Measurements from ENCODE around the gene AGAP1. TPM values are rescaled to one million over a fixed set of nuclear protein-coding genes. Genes with fewer than 3 reads are reported as not detected.

The AGAP1 gene
- total RNA-seq, 2 experiments from 2014 or later, result 2.4 to 4.5 TPM

DNA sequence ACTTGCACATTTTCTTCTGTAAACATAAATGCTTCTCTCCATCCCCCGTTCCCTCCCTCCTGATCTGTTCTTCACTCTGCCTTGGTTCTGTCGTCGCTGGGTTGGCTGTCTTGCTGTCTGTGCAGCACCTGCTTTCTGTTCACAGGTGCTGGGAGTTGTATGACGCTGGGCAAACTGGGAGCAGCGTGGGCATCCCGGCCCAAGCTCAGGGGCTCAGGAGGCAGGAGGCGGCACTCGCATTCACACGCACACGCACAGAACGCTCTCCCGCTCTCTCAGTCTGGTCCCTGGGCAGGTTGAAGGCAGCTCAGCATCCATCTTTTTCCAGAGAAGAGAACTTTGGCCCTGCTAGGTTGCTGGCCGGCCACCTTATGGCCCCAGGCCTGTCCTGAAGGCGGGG is 618.6 kb downstream of the AGAP1 start:
- POLR2A ChIA-PET, result no interaction called here
- no peak overlapping the region for H3K4me3 Mint-ChIP-seq
- no peaks in the 10 kb centered on the region for H3K36me3 Mint-ChIP-seq
- H3K27me3 Mint-ChIP-seq, result peaks cover 10% of the 10 kb centered on the region
- no peaks in the 10 kb centered on the region for H3K4me1 Mint-ChIP-seq
- DNase-seq (no peak), ATAC-seq (ENCODE audit: low read depth) (no peak)
- H3K27ac Mint-ChIP-seq, result no peak overlapping the region
- H3K9me3 Mint-ChIP-seq, result no peaks in the 10 kb centered on the region

DNA sequence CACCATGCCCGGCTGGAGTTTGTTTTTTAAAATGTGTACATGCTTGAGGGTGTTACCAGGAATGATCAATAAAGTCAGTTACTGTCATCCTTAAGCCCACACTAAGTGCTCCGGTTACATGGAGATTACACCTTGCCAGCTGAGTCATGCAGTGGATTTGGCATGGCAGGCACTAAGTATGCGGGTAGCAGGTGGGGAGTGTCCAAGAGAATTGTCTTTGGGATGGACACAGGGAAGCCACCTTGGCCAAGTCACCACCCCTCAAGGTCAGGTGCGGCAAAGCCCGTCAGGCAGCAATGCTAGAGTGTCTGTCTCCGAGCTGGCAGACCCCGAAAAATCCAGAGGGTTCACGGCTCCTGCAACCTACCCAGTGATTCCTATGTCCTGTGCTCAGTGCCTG is 619.6 kb downstream of the AGAP1 start:
- POLR2A ChIA-PET, result no interaction called here
- no peaks in the 10 kb centered on the region for H3K36me3 Mint-ChIP-seq
- ATAC-seq (ENCODE audit: low read depth) (no peak), DNase-seq (no peak)
- H3K4me1 Mint-ChIP-seq, result no peaks in the 10 kb centered on the region
- H3K27ac Mint-ChIP-seq, result no peak overlapping the region
- no peaks in the 10 kb centered on the region for H3K9me3 Mint-ChIP-seq
- H3K27me3 Mint-ChIP-seq, result peaks cover 7% of the 10 kb centered on the region
- no peak overlapping the region for H3K4me3 Mint-ChIP-seq

DNA sequence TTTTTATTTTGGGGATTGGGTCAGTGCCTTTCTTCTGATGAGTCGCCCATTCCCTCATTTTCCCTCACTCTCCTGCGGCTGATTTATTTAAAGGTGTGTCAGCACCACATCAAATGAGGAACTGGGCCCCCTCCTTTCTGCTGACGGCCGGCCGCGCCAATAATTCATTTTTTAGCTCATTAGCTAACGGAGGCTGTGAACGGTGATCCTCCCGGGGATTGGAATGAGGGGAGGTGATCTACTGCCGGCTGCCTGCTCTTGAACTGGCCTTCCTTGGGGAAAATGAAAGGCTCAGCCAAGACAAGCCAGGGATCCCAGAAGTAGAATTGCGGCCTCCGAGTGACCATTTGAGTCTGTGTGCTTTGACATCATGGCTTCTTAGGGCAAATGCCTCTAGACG is 620.1 kb downstream of the AGAP1 start:
- POLR2A ChIA-PET, result no interaction called here
- H3K9me3 Mint-ChIP-seq, result no peaks in the 10 kb centered on the region

DNA sequence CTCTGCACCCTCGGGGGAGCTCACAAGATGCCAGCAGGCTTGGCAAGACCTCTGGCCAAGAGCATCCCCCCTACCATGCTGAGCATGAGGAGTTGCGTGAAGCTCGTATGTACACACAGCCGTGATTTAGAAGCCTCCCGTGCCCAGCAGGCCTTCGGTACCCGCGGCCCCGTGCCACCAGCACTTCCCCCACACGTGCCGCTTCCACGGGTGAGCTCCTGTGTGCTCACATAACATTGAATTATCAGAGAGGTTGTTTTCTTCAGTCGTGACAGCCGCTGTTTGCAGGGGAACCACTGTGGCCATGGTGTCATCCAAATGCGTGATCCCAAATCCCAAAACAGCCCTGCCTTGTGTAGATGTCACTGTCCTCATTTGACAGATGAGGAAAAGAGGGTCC is 621.1 kb downstream of the AGAP1 start:
- H3K27ac Mint-ChIP-seq, result no peak overlapping the region
- H3K4me3 Mint-ChIP-seq, result no peak overlapping the region
- H3K27me3 Mint-ChIP-seq, result peaks cover 9% of the 10 kb centered on the region
- H3K4me1 Mint-ChIP-seq, result no peaks in the 10 kb centered on the region
- POLR2A ChIA-PET, result no interaction called here
- no peaks in the 10 kb centered on the region for H3K36me3 Mint-ChIP-seq
- no peaks in the 10 kb centered on the region for H3K9me3 Mint-ChIP-seq
- no peak for DNase-seq
- ATAC-seq (ENCODE audit: low read depth), result no peak

More for the DNA sequence above, 620.1 kb downstream of the AGAP1 start:
- ATAC-seq (ENCODE audit: low read depth), result no peak
- Mint-ChIP-seq H3K36me3 (no peaks in the 10 kb centered on the region), H3K4me3 (no peak overlapping the region), H3K27ac (no peak overlapping the region), H3K27me3 (peaks cover 7% of the 10 kb centered on the region), H3K4me1 (no peaks in the 10 kb centered on the region)
- DNase-seq, result no peak

DNA sequence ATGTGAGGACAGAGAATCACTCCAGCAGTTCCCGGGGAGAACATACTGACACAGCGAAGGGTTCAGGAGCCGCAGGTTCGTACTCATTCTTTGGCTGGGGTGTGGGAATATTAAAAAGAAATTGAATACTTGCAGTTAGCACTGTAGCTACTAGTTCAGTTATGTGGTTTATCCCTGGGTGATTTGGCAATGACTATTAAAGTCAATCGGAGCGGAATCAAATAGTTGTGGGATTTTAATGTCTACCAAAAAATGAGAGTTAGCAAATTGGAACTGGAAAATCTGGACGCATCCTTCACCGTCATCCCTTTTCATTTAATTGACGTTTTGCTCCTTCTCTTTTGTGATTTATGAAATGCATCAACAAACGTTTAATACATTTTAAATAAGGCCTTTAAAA is 623.6 kb downstream of the AGAP1 start:
- Mint-ChIP-seq H3K9me3 (no peaks in the 10 kb centered on the region), H3K27me3 (peaks cover 9% of the 10 kb centered on the region), H3K4me3 (no peak overlapping the region), H3K4me1 (no peaks in the 10 kb centered on the region), H3K27ac (no peak overlapping the region), H3K36me3 (no peaks in the 10 kb centered on the region)
- POLR2A ChIA-PET, result no interaction called here
- ATAC-seq (ENCODE audit: low read depth) (no peak), DNase-seq (no peak)

DNA sequence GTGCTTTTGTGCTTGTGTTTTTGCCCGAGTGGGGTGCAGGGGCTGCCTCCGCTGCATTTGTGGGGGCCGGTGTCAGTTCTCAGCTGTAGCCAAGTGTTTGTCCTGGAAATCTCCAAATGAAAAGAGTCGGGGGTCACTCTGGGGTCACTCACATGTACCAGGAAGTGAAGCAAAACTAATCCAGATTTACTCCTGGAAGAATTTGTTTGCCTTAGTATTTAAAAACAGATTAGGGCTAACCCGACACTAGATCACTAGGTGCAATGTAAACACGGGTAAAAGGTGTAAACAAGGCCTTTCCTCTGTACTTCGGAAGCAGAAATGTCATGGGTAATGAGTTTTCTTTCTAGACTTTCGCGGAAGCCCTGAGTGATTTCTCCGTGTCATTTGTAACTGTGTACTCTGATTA is 624.0 kb downstream of the AGAP1 start:
- no peak for ATAC-seq (ENCODE audit: low read depth)
- DNase-seq, result no peak
- peaks cover 9% of the 10 kb centered on the region for H3K27me3 Mint-ChIP-seq
- no peaks in the 10 kb centered on the region for H3K36me3 Mint-ChIP-seq
- POLR2A ChIA-PET, result no interaction called here
- H3K4me1 Mint-ChIP-seq, result no peaks in the 10 kb centered on the region
- no peaks in the 10 kb centered on the region for H3K9me3 Mint-ChIP-seq
- no peak overlapping the region for H3K27ac Mint-ChIP-seq
- no peak overlapping the region for H3K4me3 Mint-ChIP-seq

DNA sequence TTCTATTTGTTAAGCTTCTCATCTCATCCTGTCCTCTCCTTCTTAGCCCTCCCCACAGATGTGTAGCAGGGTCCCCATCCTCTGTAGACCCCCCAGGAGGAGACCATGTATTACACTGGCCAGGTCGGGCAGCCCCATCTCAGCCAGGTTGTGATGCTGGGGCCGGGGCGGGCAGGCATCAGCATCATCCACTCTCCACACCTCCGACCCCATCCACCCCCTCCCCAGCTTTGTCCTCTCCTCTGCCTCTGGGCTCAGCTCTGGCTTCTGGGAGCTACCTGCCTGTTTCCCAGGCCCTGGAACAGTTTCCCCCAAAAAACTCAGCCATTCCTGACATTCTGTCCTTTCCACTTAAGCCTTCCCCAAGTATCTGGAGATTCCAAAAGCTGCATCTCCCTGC is 625.2 kb downstream of the AGAP1 start:
- H3K27me3 Mint-ChIP-seq, result peaks cover 9% of the 10 kb centered on the region
- ATAC-seq (ENCODE audit: low read depth) (no peak), DNase-seq (no peak)
- no peaks in the 10 kb centered on the region for H3K9me3 Mint-ChIP-seq
- no peak overlapping the region for H3K27ac Mint-ChIP-seq
- no peak overlapping the region for H3K4me3 Mint-ChIP-seq
- no peaks in the 10 kb centered on the region for H3K4me1 Mint-ChIP-seq
- H3K36me3 Mint-ChIP-seq, result no peaks in the 10 kb centered on the region
- POLR2A ChIA-PET, result no interaction called here

DNA sequence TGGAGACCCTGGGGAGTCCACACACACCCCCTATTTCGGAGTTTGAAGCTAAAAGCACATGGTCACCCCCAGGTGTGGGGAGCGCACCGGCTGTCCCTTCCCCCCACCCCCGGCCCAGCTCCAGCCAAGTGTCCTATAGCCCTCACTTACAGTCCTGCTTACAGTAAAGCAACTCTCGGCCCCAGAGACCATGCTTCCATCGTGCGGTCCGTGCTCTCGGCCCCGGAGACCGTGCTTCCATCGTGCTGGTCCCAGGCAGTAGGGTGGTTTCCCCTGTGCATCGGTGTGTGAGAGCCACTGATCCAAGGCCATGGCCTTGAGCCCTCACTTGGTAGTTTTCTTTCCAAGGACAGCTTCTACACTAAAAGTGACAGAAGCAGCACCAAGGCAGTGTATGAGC is 625.6 kb downstream of the AGAP1 start:
- no peaks in the 10 kb centered on the region for H3K9me3 Mint-ChIP-seq
- H3K4me3 Mint-ChIP-seq, result no peak overlapping the region
- ATAC-seq (ENCODE audit: low read depth) (no peak), DNase-seq (no peak)
- no peaks in the 10 kb centered on the region for H3K4me1 Mint-ChIP-seq
- H3K27ac Mint-ChIP-seq, result no peak overlapping the region
- H3K27me3 Mint-ChIP-seq, result peaks cover 9% of the 10 kb centered on the region
- H3K36me3 Mint-ChIP-seq, result no peaks in the 10 kb centered on the region
- POLR2A ChIA-PET, result no interaction called here

DNA sequence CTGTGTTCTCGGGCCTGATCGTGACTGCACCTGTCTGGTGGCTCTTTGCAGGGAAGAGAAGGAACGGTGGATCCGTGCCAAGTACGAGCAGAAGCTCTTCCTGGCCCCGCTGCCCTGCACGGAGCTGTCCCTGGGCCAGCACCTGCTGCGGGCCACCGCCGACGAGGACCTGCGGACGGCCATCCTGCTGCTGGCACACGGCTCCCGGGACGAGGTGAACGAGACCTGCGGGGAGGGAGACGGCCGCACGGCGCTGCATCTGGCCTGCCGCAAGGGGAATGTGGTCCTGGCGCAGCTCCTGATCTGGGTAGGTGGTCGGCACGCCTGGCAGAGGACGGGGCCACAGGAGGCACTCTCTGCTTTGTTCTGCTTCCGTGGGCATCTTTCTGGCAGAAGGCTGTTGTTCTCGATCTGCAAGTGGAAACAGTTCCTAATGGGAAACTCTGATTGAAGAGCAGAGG is 626.3 kb downstream of the AGAP1 start:
- POLR2A ChIA-PET, result no interaction called here
- Mint-ChIP-seq H3K9me3 (no peaks in the 10 kb centered on the region), H3K27ac (no peak overlapping the region), H3K4me1 (no peaks in the 10 kb centered on the region), H3K4me3 (no peak overlapping the region), H3K36me3 (no peaks in the 10 kb centered on the region), H3K27me3 (peaks cover 9% of the 10 kb centered on the region)
- no peak for ATAC-seq (ENCODE audit: low read depth)
- no peak for DNase-seq

DNA sequence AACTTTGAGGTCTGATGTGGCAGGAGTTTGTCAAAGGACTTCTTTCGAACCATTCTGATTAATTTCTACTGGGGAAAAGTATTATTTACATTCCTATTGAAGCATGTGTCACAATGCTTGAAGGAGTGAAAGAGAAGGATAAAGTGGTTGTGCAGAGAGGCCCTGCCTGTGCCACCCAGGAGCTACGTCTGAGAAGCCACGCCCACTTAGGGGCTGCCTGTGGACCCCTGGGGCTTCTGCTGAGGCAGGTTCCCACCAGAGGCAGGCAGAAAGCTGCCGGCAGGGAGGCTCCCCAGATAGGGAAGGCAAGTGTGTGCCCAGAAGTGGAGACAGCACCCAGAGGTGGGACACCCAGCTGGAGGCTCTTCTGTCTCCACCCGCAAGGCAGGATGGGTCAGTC is 627.0 kb downstream of the AGAP1 start:
- Mint-ChIP-seq H3K4me1 (no peaks in the 10 kb centered on the region), H3K27ac (no peak overlapping the region), H3K27me3 (peaks cover 9% of the 10 kb centered on the region), H3K4me3 (no peak overlapping the region), H3K9me3 (no peaks in the 10 kb centered on the region), H3K36me3 (no peaks in the 10 kb centered on the region)
- DNase-seq, result no peak
- ATAC-seq (ENCODE audit: low read depth), result no peak
- POLR2A ChIA-PET, result no interaction called here

DNA sequence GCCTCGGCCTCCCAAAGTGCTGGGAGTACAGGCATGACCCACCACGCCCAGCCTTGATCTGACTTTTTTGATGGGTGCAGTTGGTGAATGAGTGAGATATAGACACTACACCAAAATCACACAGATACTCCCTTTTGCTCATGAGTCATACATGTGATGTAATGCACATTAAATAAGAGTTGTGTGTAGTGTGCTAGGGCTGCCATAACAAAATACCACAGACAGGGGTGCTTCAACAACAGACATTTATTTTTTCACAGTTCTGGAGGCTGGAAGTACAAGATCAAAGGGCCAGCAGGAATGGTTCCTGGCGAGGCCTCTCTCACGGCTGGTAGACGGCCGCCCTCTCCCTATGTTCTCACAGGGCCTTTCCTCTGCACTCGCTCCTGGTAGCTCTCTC is 627.7 kb downstream of the AGAP1 start:
- POLR2A ChIA-PET, result no interaction called here
- ATAC-seq (ENCODE audit: low read depth) (no peak), DNase-seq (no peak)
- H3K9me3 Mint-ChIP-seq, result no peaks in the 10 kb centered on the region
- no peaks in the 10 kb centered on the region for H3K4me1 Mint-ChIP-seq
- H3K36me3 Mint-ChIP-seq, result no peaks in the 10 kb centered on the region
- no peak overlapping the region for H3K4me3 Mint-ChIP-seq
- no peak overlapping the region for H3K27ac Mint-ChIP-seq
- H3K27me3 Mint-ChIP-seq, result peaks cover 9% of the 10 kb centered on the region

DNA sequence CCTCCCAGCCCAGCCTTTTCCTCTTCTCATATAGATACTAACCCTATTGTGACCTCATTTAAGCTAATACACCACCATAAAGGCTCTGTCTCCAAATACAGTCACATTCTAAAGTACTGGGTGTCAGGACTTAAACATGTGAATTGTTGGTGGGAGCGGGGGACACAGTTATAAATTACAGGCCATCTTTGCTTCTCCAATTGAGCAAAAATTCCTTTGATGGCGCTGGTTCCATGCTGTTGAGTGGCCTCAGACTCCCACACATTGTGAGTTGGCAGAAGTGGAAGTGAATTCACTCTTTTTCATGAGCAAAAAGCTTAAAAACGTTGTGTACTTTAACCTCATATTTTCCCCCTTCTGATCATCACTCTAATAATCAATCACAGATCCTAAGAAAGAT is 628.4 kb downstream of the AGAP1 start:
- H3K27me3 Mint-ChIP-seq, result peaks cover 9% of the 10 kb centered on the region
- ATAC-seq (ENCODE audit: low read depth), result no peak
- no peaks in the 10 kb centered on the region for H3K4me1 Mint-ChIP-seq

DNA sequence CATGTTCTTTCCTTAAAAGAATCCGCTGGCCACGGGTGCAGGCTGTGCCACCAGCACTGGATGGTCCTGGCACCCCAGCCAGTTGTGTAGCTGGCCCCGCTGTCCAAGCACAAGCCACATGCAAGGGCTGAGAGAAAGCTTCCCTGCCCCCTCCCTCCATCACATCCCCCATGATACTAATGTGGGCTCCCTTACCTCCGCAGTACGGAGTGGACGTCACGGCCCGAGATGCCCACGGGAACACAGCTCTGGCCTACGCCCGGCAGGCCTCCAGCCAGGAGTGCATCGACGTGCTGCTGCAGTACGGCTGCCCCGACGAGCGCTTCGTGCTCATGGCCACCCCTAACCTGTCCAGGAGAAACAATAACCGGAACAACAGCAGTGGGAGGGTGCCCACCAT is 629.9 kb downstream of the AGAP1 start:
- H3K9me3 Mint-ChIP-seq, result no peaks in the 10 kb centered on the region
- no peak for ATAC-seq (ENCODE audit: low read depth)
- no peak overlapping the region for H3K27ac Mint-ChIP-seq
- no peaks in the 10 kb centered on the region for H3K36me3 Mint-ChIP-seq
- peaks cover 4% of the 10 kb centered on the region for H3K27me3 Mint-ChIP-seq
- H3K4me1 Mint-ChIP-seq, result no peaks in the 10 kb centered on the region
- DNase-seq, result no peak
- POLR2A ChIA-PET, result no interaction called here
- no peak overlapping the region for H3K4me3 Mint-ChIP-seq

More for the DNA sequence above, 628.4 kb downstream of the AGAP1 start:
- POLR2A ChIA-PET, result no interaction called here
- Mint-ChIP-seq H3K36me3 (no peaks in the 10 kb centered on the region), H3K9me3 (no peaks in the 10 kb centered on the region), H3K27ac (no peak overlapping the region), H3K4me3 (no peak overlapping the region)
- no peak for DNase-seq

DNA sequence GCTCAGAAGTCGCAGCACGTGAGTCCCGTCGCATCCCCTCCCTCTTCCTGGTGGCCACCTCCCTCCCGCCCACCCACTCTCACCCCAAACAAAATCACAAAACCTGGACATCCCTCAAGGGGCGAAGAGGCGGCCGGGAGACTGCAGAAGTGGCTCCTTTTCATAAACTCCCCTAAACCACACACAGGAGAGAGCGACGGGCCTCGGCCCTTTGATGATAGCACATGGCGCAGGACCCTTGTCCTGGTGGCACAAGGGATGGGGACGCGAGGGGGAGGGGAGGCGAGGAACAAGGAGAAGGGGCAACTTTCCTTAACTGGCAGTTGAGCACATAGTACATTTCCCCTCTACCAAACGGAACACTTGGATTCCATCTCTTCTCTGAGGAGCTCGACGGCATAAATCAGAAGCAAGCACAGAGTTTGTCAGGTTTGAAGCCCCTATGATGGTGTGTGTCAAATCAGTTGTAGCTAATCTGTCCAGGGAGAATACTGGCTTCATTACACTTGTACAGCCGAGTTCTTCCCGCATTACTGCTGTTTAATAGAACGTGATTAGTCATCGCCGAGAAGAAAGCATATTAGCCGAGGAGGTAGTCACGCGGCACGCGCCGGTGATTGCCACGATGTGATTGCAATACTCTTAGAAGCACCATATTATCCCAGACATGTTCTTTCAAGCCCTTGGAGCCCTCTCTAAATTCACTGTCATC is 630.5 kb downstream of the AGAP1 start:
- POLR2A ChIA-PET, result no interaction called here
- Mint-ChIP-seq H3K27ac (no peak overlapping the region), H3K4me3 (no peak overlapping the region), H3K9me3 (no peaks in the 10 kb centered on the region), H3K4me1 (no peaks in the 10 kb centered on the region), H3K27me3 (no peaks in the 10 kb centered on the region), H3K36me3 (no peaks in the 10 kb centered on the region)
- ATAC-seq (ENCODE audit: low read depth) (no peak), DNase-seq (no peak)

DNA sequence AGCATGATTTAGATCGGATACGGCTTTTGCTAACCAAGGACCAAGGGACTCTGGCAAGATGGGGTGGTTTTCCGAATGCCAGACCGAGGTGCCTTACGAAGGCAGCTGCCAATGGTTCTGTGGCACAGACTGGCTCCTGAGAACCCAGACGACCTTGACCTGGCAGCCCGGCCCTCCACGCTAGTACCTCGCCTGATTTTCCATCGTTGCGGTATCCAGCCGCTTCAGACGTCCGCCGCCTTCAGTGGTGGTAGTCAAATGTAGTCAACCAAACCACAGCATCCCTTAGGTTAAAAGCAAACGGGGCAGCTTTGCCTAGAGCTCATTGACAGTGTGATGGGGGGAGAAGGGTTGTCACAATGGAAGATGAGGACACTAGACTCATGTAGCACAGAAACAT is 631.7 kb downstream of the AGAP1 start:
- no peak overlapping the region for H3K4me3 Mint-ChIP-seq
- DNase-seq (no peak), ATAC-seq (ENCODE audit: low read depth) (no peak)
- POLR2A ChIA-PET, result no interaction called here
- H3K36me3 Mint-ChIP-seq, result no peaks in the 10 kb centered on the region
- no peaks in the 10 kb centered on the region for H3K27me3 Mint-ChIP-seq
- H3K27ac Mint-ChIP-seq, result no peak overlapping the region
- H3K9me3 Mint-ChIP-seq, result no peaks in the 10 kb centered on the region
- H3K4me1 Mint-ChIP-seq, result no peaks in the 10 kb centered on the region
